SKM-1 treated with dmso at 0.1 percent for 144 hours (cell line): ENCODE results near the gene ACMSD.

Experiments
- DNase-seq: peaks from one replicate; lab custom pipeline; 2025; ENCODE audit not compliant: unreplicated experiment; lab: John Stamatoyannopoulos, UW

Gene ACMSD

DNA sequence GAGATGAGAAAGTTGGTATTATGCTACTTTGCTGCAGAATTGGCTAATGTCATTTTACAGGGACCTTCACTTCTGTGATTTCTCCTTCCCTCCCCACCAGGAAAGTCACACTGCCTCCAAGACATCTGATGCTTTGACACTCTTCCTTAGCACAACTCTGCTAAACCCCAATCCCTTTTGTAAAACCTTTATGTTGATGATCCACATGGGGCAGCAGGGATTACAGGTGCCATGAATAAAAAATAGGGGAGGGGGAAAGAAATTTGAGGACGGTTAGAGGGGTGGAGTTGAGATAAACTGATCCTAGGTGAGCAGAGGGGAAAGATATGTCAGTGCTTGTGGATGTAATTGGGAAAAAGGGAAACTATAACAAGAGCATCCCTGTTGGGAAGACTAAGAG, 106.6 kb downstream of the ACMSD start:
- no peak for DNase-seq

DNA sequence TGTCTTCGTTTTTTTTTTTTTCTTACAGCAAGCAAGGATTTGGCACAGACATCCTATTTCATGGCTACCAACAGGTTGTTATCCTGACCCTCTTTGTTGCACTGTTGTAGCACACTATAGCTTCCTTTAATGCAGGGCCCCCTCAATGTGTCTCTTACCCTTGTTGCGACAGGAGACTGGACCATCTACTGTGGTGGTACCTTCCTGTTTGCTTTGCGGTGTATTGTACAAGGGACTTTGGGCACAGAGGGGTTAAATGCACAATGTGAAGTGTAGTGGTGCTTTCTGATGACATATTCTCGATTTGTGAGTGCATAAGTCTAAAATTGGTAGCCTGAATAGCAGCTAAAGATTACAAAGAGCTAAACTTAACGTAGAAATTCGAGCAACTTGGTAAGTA, 107.7 kb downstream of the ACMSD start:
- no peak for DNase-seq

DNA sequence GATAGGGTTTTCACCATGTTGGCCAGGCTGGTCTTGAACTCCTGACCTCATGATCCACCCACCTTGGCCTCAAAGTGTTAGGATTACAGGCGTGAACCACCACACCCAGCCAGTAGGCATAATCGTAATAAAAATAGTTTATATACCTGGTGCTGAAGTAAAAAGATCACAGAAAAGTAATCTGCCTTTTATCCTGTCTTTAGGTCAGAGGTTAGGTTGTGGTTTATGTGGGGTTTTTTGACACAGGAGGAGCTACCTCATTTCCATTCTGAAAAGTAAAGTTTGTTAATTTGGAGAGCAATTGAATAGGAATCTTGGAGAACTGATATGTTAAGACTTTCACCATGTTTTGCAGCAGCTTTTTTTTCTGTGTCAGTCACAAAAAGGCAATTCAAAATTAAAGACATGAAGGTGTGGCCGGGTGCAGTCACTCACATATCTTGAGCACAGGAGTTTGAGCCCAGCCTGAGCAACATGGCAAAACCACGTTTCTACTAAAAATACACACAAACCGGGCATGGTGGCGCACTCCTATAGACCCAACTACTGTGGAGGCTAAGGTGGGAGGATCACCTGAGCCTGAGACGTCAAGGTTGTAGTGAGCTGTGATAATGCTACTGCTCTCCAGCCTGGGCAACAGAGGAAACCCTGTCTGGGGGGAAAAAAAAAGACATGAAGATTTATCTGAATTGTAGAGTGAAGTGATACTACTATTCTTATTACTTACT, 111.7 kb downstream of the ACMSD start:
- no peak for DNase-seq

DNA sequence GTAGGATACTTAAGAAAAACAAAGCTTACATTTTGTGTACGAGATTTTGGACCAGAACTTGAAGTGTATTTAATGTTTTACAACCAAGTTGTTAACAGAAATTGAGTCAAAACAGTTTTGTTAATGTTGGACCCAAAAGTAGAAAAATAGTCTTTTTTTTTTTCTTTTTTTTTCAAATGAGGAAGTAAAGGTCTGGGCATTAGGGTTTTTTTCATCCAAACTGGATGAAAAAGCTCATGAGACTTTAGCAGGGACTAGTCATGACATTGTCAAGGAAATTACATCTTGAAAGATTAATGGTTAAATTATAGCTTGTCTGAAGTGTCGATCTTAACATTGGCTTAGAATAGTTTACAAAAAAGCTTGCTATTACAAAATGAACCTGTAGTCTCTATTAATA, 112.5 kb downstream of the ACMSD start:
- no peak for DNase-seq
